Measurements from ENCODE around the gene F13A1. TPM values are rescaled to one million over a fixed set of nuclear protein-coding genes. Genes with fewer than 3 reads are reported as not detected.

F13A1 gene
- total RNA-seq, 1 donor from 2014 or later, result 0.24 TPM

DNA sequence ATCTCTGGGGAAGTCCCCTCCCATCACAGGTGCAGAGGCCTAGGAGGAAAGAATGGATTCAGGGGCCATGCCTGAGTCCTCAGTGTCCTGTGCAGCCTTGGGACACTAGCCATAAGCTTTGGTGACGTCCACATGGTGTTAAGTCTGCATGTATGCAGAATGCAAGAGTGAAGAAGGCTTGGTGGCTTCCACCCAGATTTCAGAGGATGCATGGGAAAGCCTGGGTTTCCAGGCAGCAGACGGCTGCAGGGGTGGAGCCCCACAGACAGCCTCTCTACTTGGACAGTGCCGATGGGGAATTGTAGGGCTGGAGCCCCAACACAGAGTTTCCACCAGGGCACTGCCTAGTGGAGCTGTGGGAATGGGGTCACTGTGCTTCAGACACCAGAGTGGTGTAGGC, 196.7 kb downstream of the F13A1 start:
- no peak for DNase-seq (ENCODE audit: low spot score, unreplicated experiment)
- no peak for TF ChIP-seq CTCF (IDR thresholded peaks at IDR 0.05; ENCODE audit: unreplicated experiment)
- H3K27ac Mint-ChIP-seq, result no peak overlapping the region
- peaks cover 8% of the 10 kb centered on the region for H3K9me3 Mint-ChIP-seq (ENCODE audit: low read depth)
- H3K4me1 Mint-ChIP-seq (ENCODE audit: low read depth), result no peaks in the 10 kb centered on the region
- H3K27me3 Mint-ChIP-seq, result peaks cover 10% of the 10 kb centered on the region
- H3K4me3 Mint-ChIP-seq (ENCODE audit: low read depth), result no peak overlapping the region
- H3K36me3 Mint-ChIP-seq (ENCODE audit: insufficient read depth), result no peaks in the 10 kb centered on the region

DNA sequence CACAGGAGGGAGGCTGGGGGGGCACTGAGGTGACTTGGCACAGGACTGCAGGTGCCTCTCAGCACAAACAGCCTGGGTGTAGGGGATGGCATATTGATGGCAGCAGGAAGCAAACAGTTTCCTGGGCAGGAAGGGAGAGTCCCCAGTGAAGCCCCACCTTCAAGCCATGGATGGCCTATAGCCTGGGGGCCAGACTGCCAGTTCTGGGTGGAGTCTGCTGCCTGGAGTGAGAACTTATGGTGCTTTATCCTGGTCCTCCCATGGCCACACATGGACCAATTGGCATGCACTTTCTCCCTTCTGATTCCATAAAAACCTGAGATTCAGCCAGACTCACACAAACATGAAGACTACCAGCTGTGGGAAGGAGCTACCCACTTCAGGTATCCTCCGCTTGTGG, 198.5 kb downstream of the F13A1 start:
- H3K9me3 Mint-ChIP-seq (ENCODE audit: low read depth), result peaks cover 20% of the 10 kb centered on the region
- H3K36me3 Mint-ChIP-seq (ENCODE audit: insufficient read depth), result no peaks in the 10 kb centered on the region
- H3K4me1 Mint-ChIP-seq (ENCODE audit: low read depth), result no peaks in the 10 kb centered on the region
- TF ChIP-seq CTCF (IDR thresholded peaks at IDR 0.05; ENCODE audit: unreplicated experiment), result no peak
- no peak overlapping the region for H3K4me3 Mint-ChIP-seq (ENCODE audit: low read depth)
- DNase-seq (ENCODE audit: low spot score, unreplicated experiment), result no peak
- no peak overlapping the region for H3K27ac Mint-ChIP-seq
- H3K27me3 Mint-ChIP-seq, result peaks cover 8% of the 10 kb centered on the region

DNA sequence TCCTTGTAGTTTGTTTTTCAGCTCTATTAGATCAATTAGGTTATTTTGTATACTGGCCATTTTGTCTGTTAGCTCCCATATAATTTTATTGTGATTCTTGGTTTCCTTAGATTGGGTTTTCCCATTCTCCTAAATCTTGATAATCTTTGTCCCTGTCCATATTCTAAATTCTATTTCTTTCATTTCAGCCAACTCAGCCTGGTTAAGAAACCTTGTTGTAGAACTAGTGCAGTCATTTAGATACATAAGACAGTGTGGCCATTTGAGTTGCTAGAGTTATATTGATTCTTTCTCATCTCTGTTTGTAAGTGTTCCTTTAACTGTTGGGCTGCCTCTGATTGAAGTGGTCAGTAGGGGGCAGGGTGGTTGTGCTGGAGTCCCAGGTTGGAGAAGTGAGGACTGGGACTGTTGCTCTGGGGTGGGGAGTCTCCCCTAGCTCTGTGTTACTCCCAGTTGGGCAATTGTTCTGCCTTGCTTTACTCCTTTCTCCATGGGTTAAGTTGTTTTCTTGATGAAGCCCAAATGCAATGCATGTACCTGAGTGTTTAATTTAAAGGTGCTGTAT, 214.9 kb downstream of the F13A1 start:
- no peaks in the 10 kb centered on the region for H3K36me3 Mint-ChIP-seq (ENCODE audit: insufficient read depth)
- no peaks in the 10 kb centered on the region for H3K4me1 Mint-ChIP-seq (ENCODE audit: low read depth)
- DNase-seq (ENCODE audit: low spot score, unreplicated experiment), result no peak
- no peak overlapping the region for H3K4me3 Mint-ChIP-seq (ENCODE audit: low read depth)
- TF ChIP-seq CTCF (IDR thresholded peaks at IDR 0.05; ENCODE audit: unreplicated experiment), result no peak
- H3K27me3 Mint-ChIP-seq, result peaks cover 7% of the 10 kb centered on the region
- peaks cover 26% of the 10 kb centered on the region for H3K9me3 Mint-ChIP-seq (ENCODE audit: low read depth)
- no peak overlapping the region for H3K27ac Mint-ChIP-seq

Small RNA genes within 50 kb of the gene (microRNA-seq; reads per million reads assigned to microRNA genes)
- gene MIR5683 (ENCODE audit: borderline number of aligned reads, unreplicated experiment), result not detected
- not detected for gene MIR7853 (ENCODE audit: borderline number of aligned reads, unreplicated experiment)
